ENCODE results near the gene SPEF2.

DNA sequence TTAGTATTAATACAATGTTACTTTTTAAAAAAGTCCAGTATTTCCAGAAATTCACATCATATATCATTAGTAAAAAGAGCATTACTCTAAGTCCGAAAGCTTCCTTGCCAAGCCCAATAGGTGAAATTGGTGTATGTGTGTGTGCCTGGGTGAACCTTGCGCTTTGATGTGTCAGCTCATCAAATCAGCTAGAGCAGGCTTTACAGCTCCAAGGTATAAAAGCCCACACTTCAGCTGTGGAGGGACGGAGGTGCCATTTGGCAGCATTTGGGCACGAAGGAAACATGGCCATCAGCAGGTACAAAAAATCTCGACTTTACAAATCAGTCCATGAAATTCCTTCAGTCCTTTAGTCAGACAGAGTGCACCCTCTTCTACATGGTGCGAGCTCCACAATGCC, 162.6 kb downstream of the SPEF2 start:
- TF ChIP-seq, protein P1, sequence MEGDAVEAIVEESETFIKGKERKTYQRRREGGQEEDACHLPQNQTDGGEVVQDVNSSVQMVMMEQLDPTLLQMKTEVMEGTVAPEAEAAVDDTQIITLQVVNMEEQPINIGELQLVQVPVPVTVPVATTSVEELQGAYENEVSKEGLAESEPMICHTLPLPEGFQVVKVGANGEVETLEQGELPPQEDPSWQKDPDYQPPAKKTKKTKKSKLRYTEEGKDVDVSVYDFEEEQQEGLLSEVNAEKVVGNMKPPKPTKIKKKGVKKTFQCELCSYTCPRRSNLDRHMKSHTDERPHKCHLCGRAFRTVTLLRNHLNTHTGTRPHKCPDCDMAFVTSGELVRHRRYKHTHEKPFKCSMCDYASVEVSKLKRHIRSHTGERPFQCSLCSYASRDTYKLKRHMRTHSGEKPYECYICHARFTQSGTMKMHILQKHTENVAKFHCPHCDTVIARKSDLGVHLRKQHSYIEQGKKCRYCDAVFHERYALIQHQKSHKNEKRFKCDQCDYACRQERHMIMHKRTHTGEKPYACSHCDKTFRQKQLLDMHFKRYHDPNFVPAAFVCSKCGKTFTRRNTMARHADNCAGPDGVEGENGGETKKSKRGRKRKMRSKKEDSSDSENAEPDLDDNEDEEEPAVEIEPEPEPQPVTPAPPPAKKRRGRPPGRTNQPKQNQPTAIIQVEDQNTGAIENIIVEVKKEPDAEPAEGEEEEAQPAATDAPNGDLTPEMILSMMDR (IDR thresholded peaks at IDR 0.05) = no peak
- no peak for TF ChIP-seq POLR2AphosphoS5 (IDR thresholded peaks at IDR 0.05)

All from suprapubic skin (tissue), 3 donors.